ENCODE results near the gene NAV2. TPM values are rescaled to one million over a fixed set of nuclear protein-coding genes. Genes with fewer than 3 reads are reported as not detected.

NAV2 gene
- total RNA-seq, 1 experiment from 2014 or later: 63.5 TPM

DNA sequence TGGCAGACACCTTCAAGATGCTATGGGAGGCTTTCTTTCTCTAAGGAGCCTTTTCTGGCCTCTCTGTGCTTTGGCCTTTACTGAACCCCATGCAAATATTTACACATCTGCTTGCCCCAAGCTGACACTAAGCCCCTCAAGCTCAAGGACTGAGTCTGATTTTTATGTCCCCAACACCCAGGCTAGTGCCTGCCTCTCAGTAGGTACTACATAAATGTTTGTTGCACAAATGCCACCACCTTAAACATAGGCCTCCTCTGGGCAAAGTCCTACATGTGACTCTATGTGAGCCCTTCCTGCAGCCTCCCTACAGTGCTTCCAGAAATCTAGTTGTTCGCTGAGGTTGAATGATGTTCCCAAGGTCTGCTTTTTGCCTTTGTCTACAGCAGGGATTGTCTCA lies 260.0 kb downstream of the NAV2 start:
- H3K4me3 Mint-ChIP-seq (ENCODE audit: unreplicated experiment): no peak overlapping the region
- CTCF ChIA-PET: no interaction called here
- no peaks in the 10 kb centered on the region for H3K27me3 Mint-ChIP-seq (ENCODE audit: insufficient read depth, unreplicated experiment)
- Histone ChIP-seq H3K27me3 (replicated peaks; ENCODE audit: control insufficient read depth, insufficient read depth, low read length) (no peaks in the 10 kb centered on the region), H3K9me3 (no peaks in the 10 kb centered on the region), H3K36me3 (ENCODE audit: control insufficient read depth, insufficient read depth, low read length) (no peaks in the 10 kb centered on the region; the same call in 1 of the 2 replicates), H3K4me1 (peaks cover 42% of the 10 kb centered on the region), H3K4me3 (ENCODE audit: low read depth, low read length) (no peak overlapping the region)
- BruUV-seq (replicated peaks): no TSS peak
- intact Hi-C loops (cut with micrococcal nuclease; ENCODE audit: unreplicated experiment): no loop called here
- POLR2A ChIA-PET: no interaction called here
- H3K4me1 Mint-ChIP-seq (ENCODE audit: low read depth, unreplicated experiment): peaks cover 34% of the 10 kb centered on the region
- DNase-seq: no peak
- H3K9me3 Mint-ChIP-seq (ENCODE audit: unreplicated experiment): no peaks in the 10 kb centered on the region
- H3K36me3 Mint-ChIP-seq (ENCODE audit: insufficient read depth, unreplicated experiment): no peaks in the 10 kb centered on the region
- TF ChIP-seq, protein P1, sequence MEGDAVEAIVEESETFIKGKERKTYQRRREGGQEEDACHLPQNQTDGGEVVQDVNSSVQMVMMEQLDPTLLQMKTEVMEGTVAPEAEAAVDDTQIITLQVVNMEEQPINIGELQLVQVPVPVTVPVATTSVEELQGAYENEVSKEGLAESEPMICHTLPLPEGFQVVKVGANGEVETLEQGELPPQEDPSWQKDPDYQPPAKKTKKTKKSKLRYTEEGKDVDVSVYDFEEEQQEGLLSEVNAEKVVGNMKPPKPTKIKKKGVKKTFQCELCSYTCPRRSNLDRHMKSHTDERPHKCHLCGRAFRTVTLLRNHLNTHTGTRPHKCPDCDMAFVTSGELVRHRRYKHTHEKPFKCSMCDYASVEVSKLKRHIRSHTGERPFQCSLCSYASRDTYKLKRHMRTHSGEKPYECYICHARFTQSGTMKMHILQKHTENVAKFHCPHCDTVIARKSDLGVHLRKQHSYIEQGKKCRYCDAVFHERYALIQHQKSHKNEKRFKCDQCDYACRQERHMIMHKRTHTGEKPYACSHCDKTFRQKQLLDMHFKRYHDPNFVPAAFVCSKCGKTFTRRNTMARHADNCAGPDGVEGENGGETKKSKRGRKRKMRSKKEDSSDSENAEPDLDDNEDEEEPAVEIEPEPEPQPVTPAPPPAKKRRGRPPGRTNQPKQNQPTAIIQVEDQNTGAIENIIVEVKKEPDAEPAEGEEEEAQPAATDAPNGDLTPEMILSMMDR (IDR thresholded peaks at IDR 0.05; ENCODE audit: insufficient read depth in 1 of 2, low read depth in 1 of 2, low read length in 1 of 2, severe bottlenecking in 1 of 2, unreplicated experiment in 1 of 2): no peak
- H3K27ac Mint-ChIP-seq (ENCODE audit: unreplicated experiment): peak overlapping the region; percentile 62

DNA sequence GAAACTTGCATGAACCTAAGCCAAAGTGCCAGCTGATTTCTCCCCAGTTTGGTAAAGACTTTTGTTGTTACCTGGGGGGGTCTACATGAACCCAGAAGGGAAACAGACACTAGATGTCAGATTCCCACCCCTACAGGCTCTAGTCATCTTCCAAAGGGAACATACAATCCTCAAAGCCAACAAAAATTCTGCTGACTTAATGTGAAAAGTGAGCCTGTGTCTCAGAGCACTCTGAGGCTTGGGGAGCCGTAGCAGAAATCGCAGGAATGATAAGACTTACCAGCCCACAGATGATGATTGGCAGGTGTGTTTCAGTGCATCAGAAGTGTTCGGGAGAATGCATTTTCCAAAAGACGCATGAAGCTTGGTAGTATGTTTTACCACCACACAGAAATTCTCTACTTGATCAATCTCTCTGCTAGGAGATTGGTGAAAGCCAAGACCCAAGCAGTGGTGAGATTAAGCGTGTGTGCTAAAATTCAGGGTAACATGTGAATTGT lies 260.5 kb downstream of the NAV2 start:
- no peaks in the 10 kb centered on the region for H3K9me3 ChIP-seq
- H3K9me3 Mint-ChIP-seq (ENCODE audit: unreplicated experiment): no peaks in the 10 kb centered on the region
- H3K4me1 Mint-ChIP-seq (ENCODE audit: low read depth, unreplicated experiment): peaks cover 29% of the 10 kb centered on the region
- no peaks in the 10 kb centered on the region; the same call in 1 of the 2 replicates for H3K36me3 ChIP-seq (ENCODE audit: control insufficient read depth, insufficient read depth, low read length)
- CTCF ChIA-PET: interaction anchor here (0.8 kb wide), 1 partner anchor 19 kb away, joined by 3 read pairs; no protein-coding TSS in a partner anchor
- intact Hi-C loops (cut with micrococcal nuclease; ENCODE audit: unreplicated experiment): no loop called here
- H3K27me3 ChIP-seq (replicated peaks; ENCODE audit: control insufficient read depth, insufficient read depth, low read length): no peaks in the 10 kb centered on the region
- peaks cover 40% of the 10 kb centered on the region for H3K4me1 ChIP-seq
- POLR2A ChIA-PET: no interaction called here
- no peaks in the 10 kb centered on the region for H3K36me3 Mint-ChIP-seq (ENCODE audit: insufficient read depth, unreplicated experiment)
- no peak overlapping the region for H3K4me3 Mint-ChIP-seq (ENCODE audit: unreplicated experiment)
- BruUV-seq (replicated peaks): no TSS peak
- no peak overlapping the region for H3K4me3 ChIP-seq (ENCODE audit: low read depth, low read length)
- no peaks in the 10 kb centered on the region for H3K27me3 Mint-ChIP-seq (ENCODE audit: insufficient read depth, unreplicated experiment)
- peak overlapping the region; percentile 62 for H3K27ac Mint-ChIP-seq (ENCODE audit: unreplicated experiment)
- TF ChIP-seq, protein P1 (IDR thresholded peaks at IDR 0.05; ENCODE audit: insufficient read depth in 1 of 2, low read depth in 1 of 2, low read length in 1 of 2, severe bottlenecking in 1 of 2, unreplicated experiment in 1 of 2): no peak
- no peak for DNase-seq

DNA sequence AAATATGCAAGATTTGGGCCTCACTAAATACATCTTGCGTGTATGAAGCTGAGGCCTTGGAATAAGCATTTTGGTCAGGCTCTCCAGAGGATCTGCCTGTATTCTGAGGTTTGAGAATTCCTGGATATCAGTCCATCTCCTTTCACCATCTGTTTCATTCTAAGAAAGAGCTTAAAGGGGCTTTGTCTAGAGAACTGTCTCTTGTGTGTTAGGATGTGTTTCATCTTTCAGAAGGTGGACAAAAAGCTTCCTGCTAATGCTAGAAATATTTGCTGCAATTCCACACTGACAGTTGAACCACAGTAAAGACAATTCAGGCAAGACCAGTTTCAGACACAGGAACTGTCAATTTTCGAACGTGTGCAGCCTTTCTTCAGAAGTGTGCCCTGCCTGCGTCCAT lies 262.2 kb downstream of the NAV2 start:
- no peaks in the 10 kb centered on the region for H3K27me3 ChIP-seq (replicated peaks; ENCODE audit: control insufficient read depth, insufficient read depth, low read length)
- TF ChIP-seq, protein P1 (IDR thresholded peaks at IDR 0.05; ENCODE audit: insufficient read depth in 1 of 2, low read depth in 1 of 2, low read length in 1 of 2, severe bottlenecking in 1 of 2, unreplicated experiment in 1 of 2): no peak
- no peak for DNase-seq
- ChIA-PET CTCF (no interaction called here), POLR2A (no interaction called here)
- BruUV-seq (replicated peaks): no TSS peak
- H3K27me3 Mint-ChIP-seq (ENCODE audit: insufficient read depth, unreplicated experiment): no peaks in the 10 kb centered on the region
- no peaks in the 10 kb centered on the region for H3K9me3 ChIP-seq
- H3K4me3 Mint-ChIP-seq (ENCODE audit: unreplicated experiment): no peak overlapping the region
- intact Hi-C loops (cut with micrococcal nuclease; ENCODE audit: unreplicated experiment): no loop called here
- no peak overlapping the region for H3K27ac Mint-ChIP-seq (ENCODE audit: unreplicated experiment)
- H3K4me3 ChIP-seq (ENCODE audit: low read depth, low read length): no peak overlapping the region
- peaks cover 45% of the 10 kb centered on the region for H3K4me1 Mint-ChIP-seq (ENCODE audit: low read depth, unreplicated experiment)
- no peaks in the 10 kb centered on the region; the same call in 1 of the 2 replicates for H3K36me3 ChIP-seq (ENCODE audit: control insufficient read depth, insufficient read depth, low read length)
- H3K4me1 ChIP-seq: peaks cover 50% of the 10 kb centered on the region
- H3K9me3 Mint-ChIP-seq (ENCODE audit: unreplicated experiment): no peaks in the 10 kb centered on the region
- peaks cover 15% of the 10 kb centered on the region for H3K36me3 Mint-ChIP-seq (ENCODE audit: insufficient read depth, unreplicated experiment)
